Measurements from ENCODE around the gene FCN1.

DNA sequence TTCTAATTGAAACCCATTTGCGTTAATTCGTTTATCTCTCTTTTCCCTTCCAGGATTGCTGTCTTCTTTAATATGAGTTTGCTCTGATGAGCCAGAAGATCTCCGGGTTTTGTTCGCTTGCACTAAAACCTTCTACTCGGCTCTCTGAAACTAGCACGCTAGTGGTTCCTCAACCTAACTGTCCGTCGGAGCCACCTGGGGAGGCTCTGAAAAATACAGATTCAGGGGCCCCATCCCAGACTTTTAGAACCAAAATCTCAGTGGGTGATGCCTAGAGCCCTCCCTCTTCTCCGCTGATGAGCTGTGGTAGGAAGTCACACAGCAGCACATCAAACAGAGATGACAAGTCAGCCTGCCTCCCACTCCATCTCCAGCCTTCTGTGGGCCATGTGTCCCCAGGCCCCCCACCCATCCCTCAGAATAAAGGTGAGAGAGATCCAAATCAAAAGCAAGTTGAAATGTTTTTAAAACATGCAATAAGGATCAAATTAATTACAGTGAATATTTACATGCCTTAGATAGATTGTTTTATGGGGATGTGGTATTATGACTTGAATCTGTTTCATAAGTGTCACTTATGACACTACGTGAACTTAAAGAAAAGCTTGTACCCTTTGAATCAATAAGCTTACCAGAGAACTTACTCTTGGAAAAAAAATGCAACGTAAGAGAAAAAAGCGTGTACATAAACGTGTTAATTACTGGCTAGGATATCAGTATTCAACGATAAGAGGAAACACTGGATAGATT is 20.7 kb downstream of the FCN1 start:
- no peak for TF ChIP-seq CTCF (conservative IDR thresholded peaks at IDR 0.05 in 1 of 2, IDR thresholded peaks at IDR 0.05 in 1 of 2; ENCODE audit: low read depth in 1 of 2, low read length in 2 of 2)
- no peak for TF ChIP-seq EZH2 (IDR thresholded peaks at IDR 0.05; ENCODE audit: low read length, missing control alignments)

Measured in fibroblast of lung (primary cell).